ENCODE data around the gene LZTR1.
A peak's percentile ranks its signal among the peaks of the same experiment; 100 is the strongest.
"Not testable (repeated sequence)": the region's sequence is repeated elsewhere in the genome, so short reads cannot be mapped to it uniquely, and the experiment has no call there.

LZTR1 gene

GRCh38 chr22:20997536-20998257, 15.6 kb downstream of the LZTR1 start:
- FAIRE-seq = no peak

- no peak for FAIRE-seq
Observed at GRCh38 chr22:20998411-20999336, 16.6 kb downstream of the LZTR1 start.

GRCh38 chr22:20999350-21000206, 17.5 kb downstream of the LZTR1 start:
- no peak for FAIRE-seq

- FAIRE-seq = no peak
Observed at GRCh38 chr22:21000207-21000986, 18.3 kb downstream of the LZTR1 start.

GRCh38 chr22:21000987-21001600, 19.0 kb downstream of the LZTR1 start:
- FAIRE-seq = no peak

- no peak for FAIRE-seq
Observed at GRCh38 chr22:21001601-21002325, 19.7 kb downstream of the LZTR1 start, which contains the start of gene THAP7. THAP7 (minus strand) TSS chr22:21002118; CDS start chr22:21001911, 207 bp downstream.

- FAIRE-seq = no peak
Observed at GRCh38 chr22:21003782-21004181, 21.7 kb downstream of the LZTR1 start.

GRCh38 chr22:21009208-21009607, 27.1 kb downstream of the LZTR1 start:
- FAIRE-seq = not testable (repeated sequence)

GRCh38 chr22:21009638-21010425, 27.7 kb downstream of the LZTR1 start:
- no peak for FAIRE-seq

GRCh38 chr22:21010426-21011113, 28.5 kb downstream of the LZTR1 start:
- FAIRE-seq = no peak

GRCh38 chr22:21012446-21013407, 30.6 kb downstream of the LZTR1 start:
- no peak for FAIRE-seq

GRCh38 chr22:21013657-21014201, 31.6 kb downstream of the LZTR1 start:
- no peak for FAIRE-seq

- peak; percentile 91 for FAIRE-seq
Observed at GRCh38 chr22:21014202-21014725, 32.2 kb downstream of the LZTR1 start.

GRCh38 chr22:21014726-21015465, 32.8 kb downstream of the LZTR1 start, which contains the start of gene P2RX6:
P2RX6 (plus strand) TSS chr22:21015165; CDS start chr22:21015175, 10 bp downstream.
- FAIRE-seq = peak; percentile 74

GRCh38 chr22:21015466-21016006, 33.4 kb downstream of the LZTR1 start:
- no peak for FAIRE-seq

Data from TTC549 (cell line).